NCI-H1694 (cell line): ENCODE data around the gene PADI6.

Experiments
- DNase-seq: peaks from one replicate; lab custom pipeline; 2025; lab: John Stamatoyannopoulos, UW

PADI6 gene

DNA sequence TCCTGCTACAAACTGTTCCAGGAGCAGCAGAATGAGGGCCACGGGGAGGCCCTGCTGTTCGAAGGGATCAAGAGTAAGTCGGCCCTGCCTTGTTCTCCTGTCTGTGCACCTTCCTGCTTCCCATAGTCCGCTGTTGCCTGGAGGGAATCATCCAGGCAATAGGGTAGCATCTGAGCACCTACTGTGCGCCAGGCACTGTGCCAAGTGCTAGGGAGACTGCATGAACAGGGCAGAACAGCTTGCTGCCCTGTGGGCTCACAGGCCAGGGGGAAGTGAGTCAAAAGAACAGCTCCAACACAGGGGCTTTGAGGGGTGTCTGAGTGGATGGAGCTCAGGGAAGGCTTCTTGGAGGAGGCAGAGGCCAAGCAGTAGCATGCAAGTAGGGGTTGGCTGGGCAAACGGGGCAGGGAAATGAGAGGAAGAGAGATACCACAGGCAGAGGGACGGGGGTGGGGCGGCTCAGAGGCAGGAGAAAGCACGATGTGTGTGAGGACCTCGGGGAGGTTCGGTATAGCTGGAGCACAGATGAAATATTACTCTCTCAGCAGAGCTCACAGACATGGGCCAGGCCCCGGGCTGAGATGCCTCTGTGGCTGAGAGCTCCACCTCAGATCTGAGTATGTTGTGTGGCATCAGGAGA is 15.5 kb upstream of the PADI6 start:
- no peak for DNase-seq

GRCh38 chr1:17358557-17358956 is 13.4 kb upstream of the PADI6 start:
- DNase-seq, result no peak

GRCh38 chr1:17359031-17359430 is 13.0 kb upstream of the PADI6 start:
- DNase-seq, result no peak

DNA sequence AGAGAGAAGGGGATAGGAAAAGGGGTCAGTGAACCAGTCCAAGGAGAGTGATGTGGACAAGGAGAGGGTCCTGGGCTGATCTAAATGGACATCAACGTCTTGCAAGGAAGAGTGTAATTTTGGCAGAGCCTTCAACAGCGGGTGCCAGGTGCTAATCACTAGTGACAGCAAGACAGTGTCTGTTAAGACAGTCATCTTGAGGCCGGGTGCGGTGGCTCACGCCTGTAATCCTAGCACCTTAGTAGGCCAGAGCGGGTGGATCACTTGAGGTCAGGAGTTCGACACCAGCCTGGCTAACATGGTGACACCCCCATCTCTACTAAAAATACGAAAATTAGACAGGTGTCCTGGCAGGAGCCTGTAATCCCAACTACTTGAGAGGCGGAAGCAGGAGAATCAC is 12.2 kb upstream of the PADI6 start:
- no peak for DNase-seq

DNA sequence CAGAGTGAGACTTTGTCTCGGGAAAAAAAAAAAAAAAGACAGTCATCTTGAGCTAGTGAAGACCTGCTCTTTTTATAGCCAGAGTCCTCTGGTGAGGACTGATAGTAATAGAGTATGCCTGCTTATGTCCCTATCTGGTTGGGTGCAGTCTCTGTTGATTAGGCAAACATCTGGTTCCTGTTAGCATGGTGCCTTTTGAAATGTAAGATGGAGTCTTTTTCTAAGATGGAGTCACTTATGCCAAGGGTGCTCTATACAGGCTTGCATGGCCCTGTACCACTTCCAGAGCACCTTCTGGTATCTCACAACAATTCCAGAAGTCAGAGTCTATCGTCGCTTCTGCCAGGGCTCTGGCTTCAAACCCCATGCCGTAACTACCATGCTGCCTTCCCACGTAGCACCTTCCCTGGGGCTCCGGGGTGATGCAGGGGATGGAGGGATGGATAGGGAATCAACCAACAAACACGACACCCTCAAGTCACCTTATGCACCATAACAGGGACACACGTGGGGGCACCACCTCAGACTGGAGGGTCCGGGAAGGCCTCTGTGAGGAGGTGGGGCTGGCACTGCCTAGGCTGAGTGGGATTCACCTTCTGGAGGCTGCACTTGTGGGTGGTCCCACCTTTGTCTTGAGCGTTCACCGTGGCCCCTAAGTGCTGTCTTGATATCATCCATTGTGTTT is 11.6 kb upstream of the PADI6 start:
- DNase-seq, result no peak

GRCh38 chr1:17361687-17362086 is 10.3 kb upstream of the PADI6 start:
- DNase-seq, result no peak

- DNase-seq, result no peak
These were observed 8.6 kb upstream of the PADI6 start for GRCh38 chr1:17363351-17363750.

DNA sequence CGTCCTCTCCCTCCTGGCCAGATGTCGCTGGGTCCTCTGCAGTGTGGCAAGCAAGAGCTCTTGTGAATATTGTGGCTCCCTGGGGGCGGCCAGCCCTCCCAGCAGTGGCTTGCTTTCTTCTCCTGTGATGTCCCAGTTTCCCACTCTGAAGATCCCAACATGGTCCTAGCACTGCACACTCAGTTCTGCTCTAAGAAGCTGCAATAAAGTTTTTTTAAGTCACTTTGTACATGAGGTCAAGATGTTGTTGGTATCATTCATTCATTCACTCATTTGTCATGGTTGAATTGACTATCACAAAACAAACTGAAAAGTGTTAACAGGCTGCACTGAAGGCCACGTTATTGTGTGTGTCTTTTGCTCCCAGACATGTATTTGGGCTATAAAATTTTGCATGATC is 8.2 kb upstream of the PADI6 start:
- DNase-seq, result no peak

DNA sequence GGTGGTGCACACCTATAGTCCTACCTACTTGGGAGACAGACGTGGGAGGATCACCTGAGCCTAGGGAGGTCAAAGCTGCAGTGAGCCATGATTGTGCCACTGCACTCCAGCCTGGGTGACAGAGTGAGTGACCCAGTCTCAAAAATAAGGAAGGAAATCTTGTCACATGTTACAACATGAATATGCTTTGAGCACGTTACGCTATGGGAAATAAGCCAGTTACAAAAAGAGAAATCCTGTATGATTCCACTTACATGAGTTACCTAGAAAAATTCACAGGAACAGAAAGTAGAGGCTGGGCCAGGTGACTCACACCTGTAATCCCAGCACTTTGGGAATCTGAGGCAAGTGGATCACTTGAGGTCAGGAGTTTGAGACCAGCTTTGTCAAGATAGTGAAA is 6.7 kb upstream of the PADI6 start:
- DNase-seq, result no peak

DNA sequence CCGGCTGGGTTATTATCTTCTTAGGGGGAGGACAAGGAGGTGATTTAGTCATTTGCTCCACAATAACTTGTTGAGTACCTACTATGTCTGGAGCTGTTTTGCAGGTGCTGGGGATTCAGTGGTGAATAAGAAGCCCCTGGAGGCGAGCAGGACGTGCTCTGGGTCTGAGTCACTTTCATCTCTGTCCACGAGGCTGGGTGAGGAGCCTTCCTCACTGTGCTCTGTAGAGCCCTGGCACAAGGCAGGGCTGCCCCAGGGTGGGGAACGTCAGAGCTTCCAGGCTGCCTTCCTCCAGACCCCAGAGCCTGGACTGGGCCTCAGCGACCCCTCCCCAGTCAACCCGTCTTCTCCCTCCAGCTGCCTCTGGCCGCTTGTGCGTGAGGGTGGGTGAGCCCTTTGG is 2.5 kb upstream of the PADI6 start:
- no peak for DNase-seq

GRCh38 chr1:17370618-17371017 is 1.4 kb upstream of the PADI6 start:
- DNase-seq, result no peak

DNA sequence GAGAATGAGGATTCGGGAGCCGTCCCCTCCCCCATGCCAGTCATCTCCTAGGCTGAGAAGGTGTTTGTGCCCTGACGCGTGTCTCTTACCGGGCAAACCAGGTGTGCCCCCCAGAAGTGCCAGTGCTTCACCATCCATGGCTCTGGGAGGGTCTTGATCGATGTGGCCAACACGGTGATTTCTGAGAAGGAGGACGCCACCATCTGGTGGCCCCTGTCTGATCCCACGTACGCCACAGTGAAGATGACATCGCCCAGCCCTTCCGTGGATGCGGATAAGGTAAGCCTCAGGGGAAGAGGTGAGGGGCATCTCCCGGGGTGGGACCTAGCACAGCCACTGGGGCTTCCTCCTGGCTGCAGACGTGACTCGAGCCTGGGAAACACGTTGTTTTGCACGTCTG is 959 bp downstream of the PADI6 start:
- DNase-seq, result no peak

DNA sequence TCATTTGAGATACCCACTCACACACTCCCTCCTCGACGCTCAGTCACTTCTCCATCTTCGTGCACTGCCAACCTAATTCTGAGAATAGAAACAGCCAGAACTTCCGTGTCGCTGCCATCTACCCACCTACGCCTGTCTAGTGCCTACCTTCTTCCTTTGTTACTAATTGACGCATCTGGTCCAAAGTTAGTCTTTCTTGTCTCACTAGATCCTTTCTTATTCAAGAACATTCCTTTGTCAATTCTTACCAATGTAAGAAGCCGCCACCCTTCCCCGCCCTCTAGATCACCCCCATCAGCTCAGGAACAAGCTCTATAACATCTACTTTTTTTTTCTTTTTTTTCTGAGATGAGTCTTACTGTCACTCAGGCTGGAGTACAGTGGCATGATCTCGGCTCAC is 3.7 kb downstream of the PADI6 start:
- DNase-seq, result no peak

- no peak for DNase-seq
These were observed 5.4 kb downstream of the PADI6 start for GRCh38 chr1:17377325-17377953.

DNA sequence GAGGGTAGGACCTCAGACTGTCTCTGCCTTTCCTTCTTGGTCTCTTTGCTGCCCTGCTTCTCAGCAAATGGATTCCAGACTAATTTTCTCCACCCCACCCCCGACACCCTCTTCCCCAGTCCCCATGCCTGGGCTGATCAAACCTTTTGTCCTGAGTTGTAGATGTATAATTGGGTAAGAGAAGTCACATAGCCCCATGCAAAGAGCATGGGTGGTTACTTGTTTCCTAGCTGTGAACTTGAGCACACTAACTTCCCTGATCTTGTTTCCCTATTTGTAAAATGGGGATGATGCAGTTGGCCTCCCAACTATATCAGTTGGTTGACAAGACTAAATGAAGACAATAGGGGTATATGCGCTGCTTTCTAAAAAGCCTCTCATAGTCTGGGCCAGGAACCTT is 9.2 kb downstream of the PADI6 start:
- DNase-seq, result no peak

DNA sequence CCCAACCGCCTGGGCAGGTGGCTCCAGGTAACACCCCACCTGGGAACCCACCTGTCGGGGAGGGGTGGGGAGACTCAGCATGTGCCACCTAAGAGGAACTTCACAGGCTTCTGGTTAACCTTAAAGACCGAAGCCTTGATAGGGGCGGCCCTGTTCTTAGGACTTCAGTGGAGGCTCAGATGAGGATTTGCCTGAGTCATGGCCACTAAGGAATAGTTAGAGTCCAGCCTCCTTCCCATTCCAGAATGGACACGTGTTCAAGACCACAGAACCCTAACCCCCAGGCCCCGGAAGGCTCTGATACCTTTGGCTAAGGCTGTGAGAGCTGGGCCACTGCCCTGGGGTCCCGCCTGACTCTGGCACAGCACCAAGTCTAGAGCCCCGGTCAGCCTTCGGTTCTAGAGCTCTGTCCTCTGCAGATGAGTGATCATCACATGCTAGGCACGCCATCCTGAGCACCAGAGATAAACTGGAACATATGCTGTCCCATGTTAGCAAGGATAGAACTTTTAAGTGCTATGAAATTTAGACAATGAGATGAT is 20.3 kb downstream of the PADI6 start:
- no peak for DNase-seq

DNA sequence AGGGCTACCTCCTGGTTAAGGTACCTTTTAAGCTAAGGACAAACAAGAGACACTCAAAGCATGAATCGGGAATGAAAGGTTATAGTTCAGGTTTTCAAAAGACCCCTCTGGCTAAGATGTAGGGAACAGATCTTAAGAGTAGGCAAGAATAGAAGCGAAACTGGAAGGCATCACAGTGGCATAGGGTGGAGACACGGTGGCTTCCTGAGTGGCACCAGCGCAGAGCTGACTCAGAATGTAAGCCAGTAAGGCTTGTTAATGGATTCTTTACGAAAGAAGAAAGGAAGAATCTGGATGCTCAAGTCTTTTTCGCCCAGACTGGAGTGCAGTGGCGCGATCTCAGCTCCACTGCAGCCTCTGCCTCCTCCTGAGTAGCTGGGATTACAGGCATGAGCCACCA is 21.2 kb downstream of the PADI6 start:
- DNase-seq, result no peak

DNA sequence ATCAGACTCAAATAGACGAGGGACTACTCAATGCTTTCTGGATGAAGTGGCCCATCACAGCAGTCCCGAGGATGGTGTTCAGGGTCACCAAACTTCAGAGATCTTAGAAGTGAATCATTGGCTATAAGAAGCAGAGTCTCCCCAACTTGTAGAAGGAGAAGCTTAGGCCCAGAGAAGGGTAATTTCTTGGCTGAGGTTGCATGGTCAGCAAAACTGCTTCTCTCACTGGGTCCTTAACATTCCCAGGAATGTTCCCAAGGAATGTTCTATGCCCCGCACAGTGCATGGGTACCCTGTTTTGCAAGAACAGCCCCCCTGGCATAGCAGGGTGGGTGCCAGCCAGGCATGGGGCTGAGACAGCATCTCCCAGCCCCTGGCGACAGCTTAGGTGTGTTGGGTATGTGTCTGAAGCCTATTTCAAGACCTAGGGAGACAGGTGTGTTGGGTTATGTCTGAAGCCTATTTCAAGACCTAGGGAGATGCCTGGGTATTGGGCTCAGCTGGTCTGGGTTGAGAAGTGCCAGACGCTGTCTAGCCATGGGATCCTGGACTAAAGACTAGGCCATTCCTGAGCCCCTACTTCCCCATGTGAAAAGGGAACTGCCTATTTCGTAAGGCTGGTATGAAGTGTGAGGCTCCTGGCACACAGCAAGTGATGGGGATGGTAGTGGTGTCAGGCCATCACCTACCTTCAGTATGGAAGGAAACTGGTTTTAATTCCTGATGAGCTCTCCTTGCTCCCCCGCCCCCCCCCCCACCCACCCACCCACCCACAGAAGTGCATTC is 26.1 kb downstream of the PADI6 start:
- DNase-seq, result no peak

DNA sequence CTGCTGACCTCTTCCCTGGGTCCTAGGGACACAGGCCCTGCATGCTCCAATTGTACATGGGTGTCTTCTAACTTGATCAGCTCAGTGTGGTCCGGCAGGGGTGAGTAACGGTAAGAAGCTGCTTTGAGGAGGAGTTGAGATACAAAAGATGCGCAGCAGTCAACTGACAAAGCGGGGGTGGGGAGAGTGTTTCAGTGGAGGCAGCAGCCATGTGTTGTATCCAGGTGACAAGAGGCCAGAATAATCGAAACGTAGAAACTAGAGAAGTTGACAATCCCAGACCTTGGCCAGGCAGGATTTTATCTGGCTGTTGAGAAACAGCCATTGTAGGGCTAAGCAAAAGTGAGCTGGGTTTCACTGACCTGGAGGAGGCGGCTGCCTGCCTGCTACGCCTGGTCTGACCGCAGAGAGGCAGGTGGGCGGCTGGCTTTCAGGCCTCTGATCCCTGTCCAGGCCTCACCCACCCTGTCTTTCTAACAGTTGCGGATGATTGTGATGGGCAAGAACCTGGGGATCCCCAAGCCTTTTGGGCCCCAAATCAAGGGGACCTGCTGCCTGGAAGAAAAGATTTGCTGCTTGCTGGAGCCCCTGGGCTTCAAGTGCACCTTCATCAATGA is 28.8 kb downstream of the PADI6 start:
- DNase-seq, result no peak

DNA sequence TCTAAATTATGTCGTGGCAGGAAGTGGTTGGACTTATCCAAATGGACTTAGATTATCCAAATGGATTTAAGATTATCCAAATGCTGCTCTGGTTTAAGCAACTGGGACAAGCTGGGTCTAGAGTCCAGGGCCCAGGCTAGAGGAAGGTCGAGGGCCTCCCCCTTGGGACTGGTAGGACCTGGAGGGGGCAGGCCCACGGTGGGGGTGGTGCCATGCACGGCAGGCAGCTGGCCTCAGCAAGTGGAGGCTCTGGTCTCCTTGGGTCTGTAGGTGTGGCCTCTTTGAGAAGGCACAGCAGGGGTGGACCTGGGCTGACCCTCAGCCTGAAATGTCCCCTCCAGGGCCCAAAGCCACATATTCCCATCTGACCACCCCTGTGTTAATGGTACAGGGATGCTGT is 29.8 kb downstream of the PADI6 start:
- DNase-seq, result no peak

DNA sequence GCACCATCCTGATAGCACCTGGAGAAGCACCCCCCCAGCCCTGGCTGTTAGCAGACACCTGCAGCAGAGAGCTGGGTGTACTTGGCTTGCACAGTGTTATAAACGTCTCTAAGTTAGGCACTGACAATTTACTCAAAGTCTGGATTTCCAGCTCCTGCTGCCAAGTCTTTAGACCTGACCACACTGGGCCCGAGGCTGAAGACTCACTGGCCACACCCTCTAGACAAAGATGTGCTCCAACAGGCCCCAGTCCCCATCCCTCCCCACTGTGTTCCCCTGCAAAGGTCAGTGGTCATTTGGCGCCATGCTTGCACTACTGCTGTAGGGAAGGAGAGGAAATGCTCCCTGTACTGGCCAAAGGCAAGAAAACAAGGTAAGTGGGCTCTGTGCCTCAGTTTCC is 31.1 kb downstream of the PADI6 start:
- DNase-seq, result no peak

DNA sequence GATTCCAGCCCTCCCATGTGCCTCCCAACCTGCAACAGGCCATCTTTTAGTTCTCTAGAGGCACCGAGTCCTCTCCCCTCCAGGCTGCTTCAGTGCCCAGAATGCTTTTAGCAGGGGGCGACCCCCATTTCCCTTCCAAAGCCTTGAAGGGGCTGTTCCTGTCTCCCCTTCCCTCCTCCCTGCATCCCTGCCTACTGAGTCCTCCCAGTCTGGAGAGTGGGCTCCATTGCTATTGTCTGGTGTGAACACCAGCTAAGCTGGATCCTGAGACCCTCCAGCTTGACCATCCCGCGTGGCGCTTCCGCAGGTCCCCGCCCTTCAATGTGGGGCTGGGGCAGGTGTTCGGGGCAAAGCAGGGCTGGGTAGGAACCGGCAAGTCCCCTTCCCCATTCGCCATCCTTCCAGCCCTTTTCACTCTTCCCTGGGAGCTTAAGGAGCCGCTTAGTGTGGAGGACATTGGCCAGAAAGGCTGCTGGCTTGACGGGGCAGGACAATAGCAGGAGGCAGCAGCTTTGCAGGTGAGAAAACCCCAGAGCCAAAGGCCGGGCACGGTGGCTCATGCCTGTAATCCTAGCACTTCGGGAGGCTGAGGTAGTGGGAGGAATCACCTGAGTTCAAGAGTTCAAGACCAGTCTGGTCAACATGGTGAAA is 32.2 kb downstream of the PADI6 start:
- DNase-seq, result no peak
